ENCODE results near the gene PDE7B. TPM values are rescaled to one million over a fixed set of nuclear protein-coding genes. Genes with fewer than 3 reads are reported as not detected.

Gene PDE7B
- total RNA-seq, 1 donor from 2014 or later, result 0.62 TPM

DNA sequence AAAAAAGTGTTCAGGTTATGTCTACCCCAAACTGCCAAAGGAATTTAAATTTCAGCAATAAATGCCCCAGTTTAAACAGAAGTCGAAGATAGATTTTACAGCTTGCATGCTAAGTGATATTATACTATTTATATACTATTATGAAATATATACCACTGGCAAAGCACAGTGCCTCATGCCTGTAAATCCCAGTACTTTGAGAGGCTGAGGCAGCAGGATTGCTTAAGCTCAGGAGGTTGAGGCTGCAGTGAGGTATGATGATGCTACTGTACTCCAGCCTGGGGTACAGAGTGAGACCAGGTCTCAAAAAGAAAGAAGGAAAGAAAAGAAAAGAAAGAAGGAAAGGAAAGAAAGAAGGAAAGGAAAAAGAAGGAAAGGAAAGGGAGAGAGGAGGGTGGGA lies 296.6 kb downstream of the PDE7B start:
- no peak for DNase-seq (ENCODE audit: low spot score)
- no peaks in the 10 kb centered on the region for H3K9me3 Mint-ChIP-seq (ENCODE audit: unreplicated experiment)
- H3K27ac Mint-ChIP-seq (ENCODE audit: unreplicated experiment), result no peak overlapping the region

GRCh38 chr6:136148523-136148922 lies 297.0 kb downstream of the PDE7B start:
- TF ChIP-seq, protein P1, sequence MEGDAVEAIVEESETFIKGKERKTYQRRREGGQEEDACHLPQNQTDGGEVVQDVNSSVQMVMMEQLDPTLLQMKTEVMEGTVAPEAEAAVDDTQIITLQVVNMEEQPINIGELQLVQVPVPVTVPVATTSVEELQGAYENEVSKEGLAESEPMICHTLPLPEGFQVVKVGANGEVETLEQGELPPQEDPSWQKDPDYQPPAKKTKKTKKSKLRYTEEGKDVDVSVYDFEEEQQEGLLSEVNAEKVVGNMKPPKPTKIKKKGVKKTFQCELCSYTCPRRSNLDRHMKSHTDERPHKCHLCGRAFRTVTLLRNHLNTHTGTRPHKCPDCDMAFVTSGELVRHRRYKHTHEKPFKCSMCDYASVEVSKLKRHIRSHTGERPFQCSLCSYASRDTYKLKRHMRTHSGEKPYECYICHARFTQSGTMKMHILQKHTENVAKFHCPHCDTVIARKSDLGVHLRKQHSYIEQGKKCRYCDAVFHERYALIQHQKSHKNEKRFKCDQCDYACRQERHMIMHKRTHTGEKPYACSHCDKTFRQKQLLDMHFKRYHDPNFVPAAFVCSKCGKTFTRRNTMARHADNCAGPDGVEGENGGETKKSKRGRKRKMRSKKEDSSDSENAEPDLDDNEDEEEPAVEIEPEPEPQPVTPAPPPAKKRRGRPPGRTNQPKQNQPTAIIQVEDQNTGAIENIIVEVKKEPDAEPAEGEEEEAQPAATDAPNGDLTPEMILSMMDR (IDR thresholded peaks at IDR 0.05; ENCODE audit: unreplicated experiment), result no peak
- H3K36me3 Mint-ChIP-seq (ENCODE audit: low read depth, unreplicated experiment), result no peaks in the 10 kb centered on the region
- no peaks in the 10 kb centered on the region for H3K9me3 Mint-ChIP-seq (ENCODE audit: unreplicated experiment)
- H3K27ac Mint-ChIP-seq (ENCODE audit: unreplicated experiment), result no peak overlapping the region
- H3K4me3 Mint-ChIP-seq (ENCODE audit: unreplicated experiment), result no peak overlapping the region
- H3K4me1 Mint-ChIP-seq (ENCODE audit: unreplicated experiment), result peaks cover 2% of the 10 kb centered on the region
- H3K27me3 Mint-ChIP-seq (ENCODE audit: unreplicated experiment), result no peaks in the 10 kb centered on the region
- DNase-seq (ENCODE audit: low spot score), result no peak

More for the DNA sequence above, 296.6 kb downstream of the PDE7B start:
- Mint-ChIP-seq H3K27me3 (ENCODE audit: unreplicated experiment) (no peaks in the 10 kb centered on the region), H3K4me3 (ENCODE audit: unreplicated experiment) (no peak overlapping the region), H3K4me1 (ENCODE audit: unreplicated experiment) (peaks cover 2% of the 10 kb centered on the region), H3K36me3 (ENCODE audit: low read depth, unreplicated experiment) (no peaks in the 10 kb centered on the region)
- TF ChIP-seq, protein P1 (IDR thresholded peaks at IDR 0.05; ENCODE audit: unreplicated experiment), result no peak

GRCh38 chr6:136149311-136149710 lies 297.8 kb downstream of the PDE7B start:
- H3K27ac Mint-ChIP-seq (ENCODE audit: unreplicated experiment), result no peak overlapping the region
- no peaks in the 10 kb centered on the region for H3K36me3 Mint-ChIP-seq (ENCODE audit: low read depth, unreplicated experiment)
- TF ChIP-seq, protein P1 (IDR thresholded peaks at IDR 0.05; ENCODE audit: unreplicated experiment), result no peak
- no peaks in the 10 kb centered on the region for H3K9me3 Mint-ChIP-seq (ENCODE audit: unreplicated experiment)
- H3K4me1 Mint-ChIP-seq (ENCODE audit: unreplicated experiment), result peaks cover 2% of the 10 kb centered on the region
- H3K27me3 Mint-ChIP-seq (ENCODE audit: unreplicated experiment), result no peaks in the 10 kb centered on the region
- H3K4me3 Mint-ChIP-seq (ENCODE audit: unreplicated experiment), result no peak overlapping the region
- no peak for DNase-seq (ENCODE audit: low spot score)

DNA sequence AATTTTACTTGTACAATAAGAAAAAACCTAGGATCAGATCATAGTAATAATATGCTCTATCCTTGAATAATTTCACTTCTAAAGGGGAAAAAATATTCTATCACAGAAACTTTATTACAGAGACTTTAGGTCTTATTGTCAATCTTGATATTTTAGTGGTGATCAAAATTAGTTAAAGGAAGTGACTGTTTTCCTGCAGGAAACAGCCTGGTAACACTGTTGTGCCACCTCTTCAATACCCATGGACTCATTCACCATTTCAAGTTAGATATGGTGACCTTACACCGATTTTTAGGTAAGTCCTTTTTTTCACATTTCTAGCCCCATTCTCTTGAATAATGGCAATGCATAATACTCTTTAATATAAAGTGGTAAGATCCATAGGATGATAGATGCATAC lies 299.5 kb downstream of the PDE7B start:
- no peaks in the 10 kb centered on the region for H3K9me3 Mint-ChIP-seq (ENCODE audit: unreplicated experiment)
- peaks cover 2% of the 10 kb centered on the region for H3K4me1 Mint-ChIP-seq (ENCODE audit: unreplicated experiment)
- H3K27me3 Mint-ChIP-seq (ENCODE audit: unreplicated experiment), result peaks cover under 1% of the 10 kb centered on the region
- no peak overlapping the region for H3K27ac Mint-ChIP-seq (ENCODE audit: unreplicated experiment)
- H3K36me3 Mint-ChIP-seq (ENCODE audit: low read depth, unreplicated experiment), result no peaks in the 10 kb centered on the region
- H3K4me3 Mint-ChIP-seq (ENCODE audit: unreplicated experiment), result no peak overlapping the region
- TF ChIP-seq, protein P1 (IDR thresholded peaks at IDR 0.05; ENCODE audit: unreplicated experiment), result no peak
- DNase-seq (ENCODE audit: low spot score), result no peak

DNA sequence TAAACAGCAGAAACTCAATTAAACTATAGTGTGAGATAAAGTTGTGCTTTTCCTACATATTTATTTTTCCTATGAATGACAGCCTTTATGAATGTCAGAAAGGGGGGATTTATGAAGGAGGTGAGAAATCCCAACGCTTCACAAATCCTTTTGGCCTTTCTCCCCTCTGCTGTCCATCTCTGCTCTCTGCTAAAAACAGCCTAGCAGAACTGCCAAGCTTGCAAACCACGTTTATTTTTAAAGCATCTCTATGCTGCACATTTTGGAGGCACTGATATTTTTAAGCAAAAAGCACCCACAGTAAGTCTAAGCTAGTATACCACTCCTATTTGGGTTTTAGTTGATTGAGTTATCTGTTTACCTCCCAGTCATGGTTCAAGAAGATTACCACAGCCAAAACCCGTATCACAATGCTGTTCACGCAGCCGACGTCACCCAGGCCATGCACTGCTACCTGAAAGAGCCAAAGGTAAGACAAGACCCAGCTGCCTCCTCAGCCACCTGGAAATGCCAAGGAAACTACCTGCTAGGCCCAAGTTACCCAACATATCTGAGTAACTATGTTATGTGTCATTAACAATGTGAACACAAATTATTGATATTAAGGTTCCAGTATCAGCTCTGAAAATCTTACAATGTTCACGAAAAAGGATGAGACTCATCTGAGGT lies 302.3 kb downstream of the PDE7B start:
- Mint-ChIP-seq H3K9me3 (ENCODE audit: unreplicated experiment) (no peaks in the 10 kb centered on the region), H3K27ac (ENCODE audit: unreplicated experiment) (no peak overlapping the region), H3K27me3 (ENCODE audit: unreplicated experiment) (peaks cover 1% of the 10 kb centered on the region), H3K4me3 (ENCODE audit: unreplicated experiment) (no peak overlapping the region), H3K36me3 (ENCODE audit: low read depth, unreplicated experiment) (no peaks in the 10 kb centered on the region), H3K4me1 (ENCODE audit: unreplicated experiment) (no peaks in the 10 kb centered on the region)
- no peak for DNase-seq (ENCODE audit: low spot score)
- TF ChIP-seq, protein P1 (IDR thresholded peaks at IDR 0.05; ENCODE audit: unreplicated experiment), result no peak

Data from endothelial cell (in vitro differentiated cells).